ENCODE data around the gene IKZF4. TPM values are rescaled to one million over a fixed set of nuclear protein-coding genes. Genes with fewer than 3 reads are reported as not detected.

The IKZF4 gene
- total and polyA plus RNA-seq, 10 of the 15 experiments (the other 5 are each of a cell fraction or from before 2014, with no cell fraction given): 0.74 to 5.5 (median 1.1) TPM

DNA sequence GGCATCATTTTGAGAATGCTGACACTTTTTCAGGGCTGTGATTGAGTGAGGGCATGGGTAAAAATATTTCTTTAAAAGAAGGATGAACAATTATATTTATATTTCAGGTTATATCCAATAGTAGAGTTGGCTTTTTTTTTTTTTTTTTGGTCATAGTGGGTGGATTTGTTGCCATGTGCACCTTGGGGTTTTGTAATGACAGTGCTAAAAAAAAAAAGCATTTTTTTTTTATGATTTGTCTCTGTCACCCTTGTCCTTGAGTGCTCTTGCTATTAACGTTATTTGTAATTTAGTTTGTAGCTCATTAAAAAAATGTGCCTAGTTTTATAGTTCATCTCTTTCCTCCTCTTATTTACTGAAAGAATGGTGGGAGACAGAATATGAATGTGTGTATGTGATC, 48.4 kb upstream of the IKZF4 start:
- H3K9me3 ChIP-seq (replicated peaks; ENCODE audit: control insufficient read depth, insufficient read depth, low read length): no peaks in the 10 kb centered on the region
- ATAC-seq (no peak), DNase-seq (ENCODE audit: low read depth, low spot score) (no peak), FAIRE-seq (no peak)
- CTCF ChIA-PET: interaction anchor here (1.2 to 3.1 kb wide), 2 partner anchors 33 to 75 kb away, joined by 4 to 22 read pairs; no protein-coding TSS in a partner anchor
- H3K9ac ChIP-seq (ENCODE audit: control insufficient read depth, insufficient read depth, low read length): peak overlapping the region; percentile 78
- no peaks in the 10 kb centered on the region for H3K27me3 ChIP-seq (replicated peaks in 1 of 2; ENCODE audit: control insufficient read depth in 2 of 2, insufficient read depth in 2 of 2, low read length in 1 of 2)
- H3K36me3 ChIP-seq (ENCODE audit: control insufficient read depth in 2 of 2, insufficient read depth in 2 of 2, low read length in 1 of 2): peaks cover 0 to 10% of the 10 kb centered on the region in 2 experiments
- H4K20me1 ChIP-seq (ENCODE audit: control insufficient read depth, insufficient read depth): no peaks in the 10 kb centered on the region
- BruUV-seq (replicated peaks): no TSS peak
- H3K79me2 ChIP-seq (ENCODE audit: control insufficient read depth, insufficient read depth, low read length): peaks cover 52% of the 10 kb centered on the region
- SMC1A ChIA-PET (ENCODE audit: uncharacterized antibody, unreplicated experiment): interaction anchor here (0.5 to 2.9 kb wide), 2 partner anchors 10 to 263 kb away, joined by 3 to 37 read pairs; no protein-coding TSS in a partner anchor
- H3K4me1 ChIP-seq (ENCODE audit: control insufficient read depth, insufficient read depth, low read length): peaks cover 7% of the 10 kb centered on the region; the same call in 1 of the 2 replicates
- RAD21 ChIA-PET (ENCODE audit: unreplicated experiment): interaction anchor here (0.7 to 3.5 kb wide), 3 partner anchors 24 to 243 kb away, joined by 3 to 30 read pairs (median 25); partner anchors contain the start of genes CD63, DGKA, PYM1 and SUOX
- peak overlapping the region; percentile 82 for H3K4me3 ChIP-seq
- peak; percentile 80 for TF ChIP-seq ZNF384 (IDR thresholded peaks at IDR 0.05; ENCODE audit: borderline replicate concordance, low read depth, low read length)
- TF ChIP-seq, protein P1, sequence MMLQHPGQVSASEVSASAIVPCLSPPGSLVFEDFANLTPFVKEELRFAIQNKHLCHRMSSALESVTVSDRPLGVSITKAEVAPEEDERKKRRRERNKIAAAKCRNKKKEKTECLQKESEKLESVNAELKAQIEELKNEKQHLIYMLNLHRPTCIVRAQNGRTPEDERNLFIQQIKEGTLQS (IDR thresholded peaks at IDR 0.05; ENCODE audit: borderline replicate concordance, extremely low read depth, low read depth, low read length): no peak
- H2AFZ ChIP-seq (ENCODE audit: control insufficient read depth, low read depth, low read length): no peak overlapping the region
- intact Hi-C loops (cut with micrococcal nuclease; ENCODE audit: unreplicated experiment): loop anchor here (5.0 kb wide), 1 partner anchor 475 kb away; the partner anchor contains the start of gene TIMELESS
- in situ Hi-C loops (cut with MboI): no loop called here
- WGBS (ENCODE audit: insufficient coverage, insufficient replicate concordance, low lambda C conversion rate, missing lambda C conversion rate): 0% methylated on average over 1 of the region's 1 CpG
- H3K4me2 ChIP-seq (ENCODE audit: control insufficient read depth, insufficient read depth): peak overlapping the region; percentile 80
- POLR2A ChIA-PET: interaction anchor here (0.6 to 3.6 kb wide), 5 partner anchors 12 to 156 kb away, joined by 3 to 85 read pairs (median 46); partner anchors contain the start of genes DGKA, PYM1 and SUOX
- peak overlapping the region; percentile 79 for H3K27ac ChIP-seq (ENCODE audit: control insufficient read depth, insufficient read depth)

DNA sequence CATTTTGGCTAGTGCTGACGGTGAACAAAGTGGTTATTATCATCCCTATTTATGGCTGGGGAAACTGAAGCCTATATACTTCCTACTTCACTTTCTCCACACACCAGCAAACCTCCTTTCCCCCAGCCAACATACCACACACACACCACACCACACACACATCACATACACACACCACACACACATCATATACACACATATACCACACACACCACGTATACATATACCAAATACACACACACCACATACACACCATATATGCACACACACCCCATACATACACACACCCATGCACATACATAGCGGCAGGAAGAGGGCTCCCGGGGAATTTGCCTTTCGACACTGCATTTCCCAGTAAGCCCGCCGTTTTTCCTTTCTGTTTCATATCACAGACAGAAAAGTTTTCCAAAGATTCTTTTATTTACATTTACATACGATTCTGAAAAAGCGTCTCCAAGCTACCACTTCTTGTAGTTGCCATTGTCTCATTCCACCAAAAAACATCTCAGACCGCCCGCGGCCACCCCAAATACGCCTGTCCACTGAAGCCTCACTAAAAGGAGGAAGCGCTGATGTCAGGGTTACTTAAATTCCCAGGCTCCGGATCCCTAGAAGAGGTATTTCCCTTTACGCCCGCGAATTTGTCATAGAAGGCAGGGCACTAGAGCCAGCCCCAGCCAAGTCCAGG, 47.8 kb upstream of the IKZF4 start:
- FAIRE-seq: no peak
- ATAC-seq: peak; percentile 14
- peak overlapping the region; percentile 79 for H3K27ac ChIP-seq (ENCODE audit: control insufficient read depth, insufficient read depth)
- peak overlapping the region; percentile 78 for H3K9ac ChIP-seq (ENCODE audit: control insufficient read depth, insufficient read depth, low read length)
- H3K27me3 ChIP-seq (replicated peaks in 1 of 2; ENCODE audit: control insufficient read depth in 2 of 2, insufficient read depth in 2 of 2, low read length in 1 of 2): no peaks in the 10 kb centered on the region
- no peaks in the 10 kb centered on the region for H3K9me3 ChIP-seq (replicated peaks; ENCODE audit: control insufficient read depth, insufficient read depth, low read length)
- ChIA-PET SMC1A (ENCODE audit: uncharacterized antibody, unreplicated experiment) (interaction anchor here (0.5 to 2.9 kb wide), 16 partner anchors 10 to 264 kb away, joined by 3 to 37 read pairs (median 4); partner anchors contain the start of genes DNAJC14, ORMDL2, SARNP and SUOX), CTCF (interaction anchor here (0.9 to 3.1 kb wide), 14 partner anchors 10 to 235 kb away, joined by 3 to 55 read pairs (median 7); partner anchors contain the start of genes ORMDL2, PYM1 and SUOX), RAD21 (ENCODE audit: unreplicated experiment) (interaction anchor here (0.6 to 3.5 kb wide), 24 partner anchors 12 to 686 kb away, joined by 3 to 56 read pairs (median 4); partner anchors contain the start of genes CD63, DGKA, DNAJC14 and ESYT1), POLR2A (interaction anchor here (0.6 to 3.6 kb wide), 30 partner anchors 11 to 250 kb away, joined by 3 to 85 read pairs (median 8); partner anchors contain the start of genes CD63, DGKA, DNAJC14 and ESYT1)
- peak overlapping the region; percentile 80 for H3K4me2 ChIP-seq (ENCODE audit: control insufficient read depth, insufficient read depth)
- BruUV-seq (replicated peaks): TSS peak; percentile 98
- no peak for DNase-seq (ENCODE audit: low read depth, low spot score)
- peak overlapping the region; percentile 88 for H2AFZ ChIP-seq (ENCODE audit: control insufficient read depth, low read depth, low read length)
- H3K4me1 ChIP-seq (ENCODE audit: control insufficient read depth, insufficient read depth, low read length): peaks cover 5% of the 10 kb centered on the region; the same call in 1 of the 2 replicates
- in situ Hi-C loops (cut with MboI) (no loop called here), intact Hi-C loops (cut with micrococcal nuclease; ENCODE audit: unreplicated experiment) (loop anchor here (1.0 to 5.0 kb wide), 4 partner anchors 42 to 474 kb away; partner anchors contain the start of genes DGKA, DNAJC14, RPS26 and TIMELESS)
- peaks cover 0 to 11% of the 10 kb centered on the region in 2 experiments for H3K36me3 ChIP-seq (ENCODE audit: control insufficient read depth in 2 of 2, insufficient read depth in 2 of 2, low read length in 1 of 2)
- under 1% methylated on average over 18 of the region's 18 CpGs for WGBS (ENCODE audit: insufficient coverage, insufficient replicate concordance, low lambda C conversion rate, missing lambda C conversion rate)
- H3K79me2 ChIP-seq (ENCODE audit: control insufficient read depth, insufficient read depth, low read length): peaks cover 51% of the 10 kb centered on the region
- no peaks in the 10 kb centered on the region for H4K20me1 ChIP-seq (ENCODE audit: control insufficient read depth, insufficient read depth)
- H3K4me3 ChIP-seq: peak overlapping the region; percentile 82
- TF ChIP-seq, protein P2, sequence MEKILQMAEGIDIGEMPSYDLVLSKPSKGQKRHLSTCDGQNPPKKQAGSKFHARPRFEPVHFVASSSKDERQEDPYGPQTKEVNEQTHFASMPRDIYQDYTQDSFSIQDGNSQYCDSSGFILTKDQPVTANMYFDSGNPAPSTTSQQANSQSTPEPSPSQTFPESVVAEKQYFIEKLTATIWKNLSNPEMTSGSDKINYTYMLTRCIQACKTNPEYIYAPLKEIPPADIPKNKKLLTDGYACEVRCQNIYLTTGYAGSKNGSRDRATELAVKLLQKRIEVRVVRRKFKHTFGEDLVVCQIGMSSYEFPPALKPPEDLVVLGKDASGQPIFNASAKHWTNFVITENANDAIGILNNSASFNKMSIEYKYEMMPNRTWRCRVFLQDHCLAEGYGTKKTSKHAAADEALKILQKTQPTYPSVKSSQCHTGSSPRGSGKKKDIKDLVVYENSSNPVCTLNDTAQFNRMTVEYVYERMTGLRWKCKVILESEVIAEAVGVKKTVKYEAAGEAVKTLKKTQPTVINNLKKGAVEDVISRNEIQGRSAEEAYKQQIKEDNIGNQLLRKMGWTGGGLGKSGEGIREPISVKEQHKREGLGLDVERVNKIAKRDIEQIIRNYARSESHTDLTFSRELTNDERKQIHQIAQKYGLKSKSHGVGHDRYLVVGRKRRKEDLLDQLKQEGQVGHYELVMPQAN (conservative IDR thresholded peaks at IDR 0.05): 0 out of 2 replicates have a peak, but pooled peaks have one; percentile 43
- TF ChIP-seq IKZF2 (IDR thresholded peaks at IDR 0.05): peak; percentile 82 to 86
- 0 out of 2 replicates have a peak, but pooled peaks have one; percentile 33 for TF ChIP-seq MTA3 (IDR thresholded peaks at IDR 0.05; ENCODE audit: borderline replicate concordance, low read length)
- TF ChIP-seq SPI1 (IDR thresholded peaks at IDR 0.05; ENCODE audit: borderline replicate concordance, insufficient read depth, low read depth, low read length): peak; percentile 56; the same call in 1 of the 2 replicates
- TF ChIP-seq YBX1 (IDR thresholded peaks at IDR 0.05): no peak
- peak; percentile 98 for TF ChIP-seq PAX8 (IDR thresholded peaks at IDR 0.05)
- TF ChIP-seq, protein P3, sequence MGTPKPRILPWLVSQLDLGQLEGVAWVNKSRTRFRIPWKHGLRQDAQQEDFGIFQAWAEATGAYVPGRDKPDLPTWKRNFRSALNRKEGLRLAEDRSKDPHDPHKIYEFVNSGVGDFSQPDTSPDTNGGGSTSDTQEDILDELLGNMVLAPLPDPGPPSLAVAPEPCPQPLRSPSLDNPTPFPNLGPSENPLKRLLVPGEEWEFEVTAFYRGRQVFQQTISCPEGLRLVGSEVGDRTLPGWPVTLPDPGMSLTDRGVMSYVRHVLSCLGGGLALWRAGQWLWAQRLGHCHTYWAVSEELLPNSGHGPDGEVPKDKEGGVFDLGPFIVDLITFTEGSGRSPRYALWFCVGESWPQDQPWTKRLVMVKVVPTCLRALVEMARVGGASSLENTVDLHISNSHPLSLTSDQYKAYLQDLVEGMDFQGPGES (IDR thresholded peaks at IDR 0.05): no peak
- peak; percentile 26; the same call in 1 of the 2 replicates for TF ChIP-seq FOXK2 (IDR thresholded peaks at IDR 0.05)
- TF ChIP-seq NR2F1 (conservative IDR thresholded peaks at IDR 0.05): no peak

Data from GM12878 (cell line).